GM21825 (cell line): ENCODE data around the gene GATA2.

ENCODE experiments used
- ATAC-seq: cut with Tn5 transposase; IDR thresholded peaks from one replicate; pipeline ENCODE4 v1.9.1; 2021; ENCODE audit warnings: mild to moderate bottlenecking, moderate library complexity; ENCODE audit not compliant: unreplicated experiment

Gene GATA2

GRCh38 chr3:128503164-128503651 is 10.2 kb upstream of the GATA2 start:
- no peak for ATAC-seq

- no peak for ATAC-seq
Measured at GRCh38 chr3:128502712-128503111, 9.7 kb upstream of the GATA2 start.

- ATAC-seq = no peak
Measured at GRCh38 chr3:128501431-128501830, 8.4 kb upstream of the GATA2 start.

- no peak for ATAC-seq
Measured at GRCh38 chr3:128500556-128500955, 7.6 kb upstream of the GATA2 start.

- ATAC-seq = no peak
Measured at GRCh38 chr3:128499724-128500275, 6.8 kb upstream of the GATA2 start.

- ATAC-seq = no peak
Measured at GRCh38 chr3:128498901-128499530, 6.0 kb upstream of the GATA2 start.

- ATAC-seq = no peak
Measured at GRCh38 chr3:128498127-128498626, 5.2 kb upstream of the GATA2 start.

- no peak for ATAC-seq
Measured at GRCh38 chr3:128497305-128498126, 4.5 kb upstream of the GATA2 start.

GRCh38 chr3:128496602-128497304 is 3.8 kb upstream of the GATA2 start:
- no peak for ATAC-seq

GRCh38 chr3:128496019-128496601 is 3.1 kb upstream of the GATA2 start:
- ATAC-seq = no peak

- no peak for ATAC-seq
Measured at GRCh38 chr3:128495435-128495970, 2.5 kb upstream of the GATA2 start.

GRCh38 chr3:128494367-128494650 is 1.3 kb upstream of the GATA2 start:
- ATAC-seq = no peak

- ATAC-seq = no peak
Measured at GRCh38 chr3:128493570-128494366, 767 bp upstream of the GATA2 start.

GRCh38 chr3:128491941-128492670 is 895 bp downstream of the GATA2 start:
- ATAC-seq = no peak

- no peak for ATAC-seq
Measured at GRCh38 chr3:128491691-128491940, 1.4 kb downstream of the GATA2 start.

GRCh38 chr3:128490915-128491690 is 1.9 kb downstream of the GATA2 start:
- no peak for ATAC-seq

- no peak for ATAC-seq
Measured at GRCh38 chr3:128490650-128490914, 2.4 kb downstream of the GATA2 start.

GRCh38 chr3:128489927-128490649 is 2.9 kb downstream of the GATA2 start:
- no peak for ATAC-seq

GRCh38 chr3:128489674-128489926 is 3.4 kb downstream of the GATA2 start:
- no peak for ATAC-seq
